H9 (cell line): Measurements from ENCODE around the gene CEP164. TPM values are rescaled to one million over a fixed set of nuclear protein-coding genes. Genes with fewer than 3 reads are reported as not detected.

Experiments
- DNase-seq: peaks from one replicate; pipeline ENCODE4 v3.0.0-alpha.2; 2017
- H2AFZ ChIP-seq: one replicate; pipeline ENCODE4 v1.6.1; 2013; ENCODE audit warnings: mild to moderate bottlenecking, low read length, control low read depth, moderate library complexity
- H2AK5ac ChIP-seq: 2 replicates; pipeline ENCODE4 v1.6.1; 2013; ENCODE audit warnings: low read length, control low read depth, mixed read lengths; ENCODE audit not compliant: insufficient read length
- H2BK120ac ChIP-seq: one replicate; pipeline ENCODE4 v1.6.1; 2013; ENCODE audit warnings: low read depth, mild to moderate bottlenecking, low read length, control low read depth, inconsistent platforms; ENCODE audit not compliant: poor library complexity, severe bottlenecking
- H2BK12ac ChIP-seq: 2 replicates; pipeline ENCODE4 v1.6.1; 2013; ENCODE audit warnings: low read length, control low read depth, mixed read lengths, low read depth; ENCODE audit not compliant: insufficient read length
- H2BK15ac ChIP-seq: 2 replicates; pipeline ENCODE4 v1.6.1; 2013; ENCODE audit warnings: low read depth, low read length, control low read depth
- H2BK20ac ChIP-seq: one replicate; pipeline ENCODE4 v1.6.1; 2013; ENCODE audit warnings: low read depth, mild to moderate bottlenecking, low read length, control low read depth, inconsistent platforms; ENCODE audit not compliant: poor library complexity, severe bottlenecking
- H2BK5ac ChIP-seq: 2 replicates; pipeline ENCODE4 v1.6.1; 2013; ENCODE audit warnings: low read length, control low read depth, mixed read lengths; ENCODE audit not compliant: insufficient read length
- H3K14ac ChIP-seq: 2 replicates; pipeline ENCODE4 v1.6.1; 2013; ENCODE audit warnings: low read length, control low read depth; ENCODE audit not compliant: insufficient read depth
- H3K18ac ChIP-seq: 2 replicates; pipeline ENCODE4 v1.6.1; 2013; ENCODE audit warnings: low read depth, mild to moderate bottlenecking, mixed read lengths, low read length, control low read depth; ENCODE audit not compliant: insufficient read length
- H3K23ac ChIP-seq: 2 replicates; pipeline ENCODE4 v1.6.1; 2013; ENCODE audit warnings: low read length, control low read depth, mixed read lengths, low read depth; ENCODE audit not compliant: insufficient read length
- H3K23me2 ChIP-seq: 2 replicates; pipeline ENCODE4 v1.6.1; 2013; ENCODE audit warnings: low read depth, mild to moderate bottlenecking, mixed read lengths, low read length, control low read depth; ENCODE audit not compliant: insufficient read length, poor library complexity, severe bottlenecking
- H3K27ac ChIP-seq: 2 replicates; pipeline ENCODE4 v1.5.1; 2013; ENCODE audit warnings: low read length, control low read depth, mixed read lengths, low read depth; ENCODE audit not compliant: insufficient read length
- H3K27me3 ChIP-seq: 2 replicates; pipeline ENCODE4 v1.6.1; 2013; ENCODE audit warnings: low read length, control low read depth, inconsistent platforms; ENCODE audit not compliant: insufficient read depth
- H3K4ac ChIP-seq: 2 replicates; pipeline ENCODE4 v1.6.1; 2013; ENCODE audit warnings: low read depth, mild to moderate bottlenecking, control low read depth, inconsistent platforms, low read length, moderate library complexity
- H3K4me1 ChIP-seq: 2 replicates; pipeline ENCODE4 v1.6.1; 2013; ENCODE audit warnings: low read length, control low read depth, inconsistent platforms; ENCODE audit not compliant: insufficient read depth
- H3K4me2 ChIP-seq: 2 replicates; pipeline ENCODE4 v1.6.1; 2013; ENCODE audit warnings: low read length, control low read depth, mixed read lengths; ENCODE audit not compliant: insufficient read length, insufficient read depth
- H3K56ac ChIP-seq: 2 replicates; pipeline ENCODE4 v1.6.1; 2013; ENCODE audit warnings: low read depth, mild to moderate bottlenecking, mixed read lengths, low read length, control low read depth; ENCODE audit not compliant: insufficient read length
- H3K79me1 ChIP-seq: 2 replicates; pipeline ENCODE4 v1.6.1; 2013; ENCODE audit warnings: low read depth, mild to moderate bottlenecking, moderate library complexity, low read length, control low read depth, inconsistent platforms; ENCODE audit not compliant: insufficient read depth, poor library complexity, severe bottlenecking
- H3K79me2 ChIP-seq: 2 replicates; pipeline ENCODE4 v1.6.1; 2013; ENCODE audit warnings: low read length, control low read depth, inconsistent platforms; ENCODE audit not compliant: insufficient read depth
- H3K9ac ChIP-seq: 2 replicates; pipeline ENCODE4 v1.6.1; 2013; ENCODE audit warnings: low read length, control low read depth, mixed read lengths; ENCODE audit not compliant: insufficient read length; ENCODE audit errors: extremely low read depth
- H3K9me3 ChIP-seq: one replicate; pipeline ENCODE4 v1.6.1; 2013; ENCODE audit warnings: low read depth, low read length, inconsistent platforms; ENCODE audit not compliant: control insufficient read depth
- H3T11ph ChIP-seq: one replicate; pipeline ENCODE4 v1.6.1; 2013; ENCODE audit warnings: mild to moderate bottlenecking, low read length, control low read depth, inconsistent platforms
- H4K20me1 ChIP-seq: one replicate; pipeline ENCODE4 v1.6.1; 2013; ENCODE audit not compliant: control insufficient read depth, insufficient read length, insufficient read depth
- H4K5ac ChIP-seq: 2 replicates; pipeline ENCODE4 v1.6.1; 2013; ENCODE audit warnings: low read depth, mild to moderate bottlenecking, mixed read lengths, low read length, control low read depth; ENCODE audit not compliant: insufficient read length
- H4K8ac ChIP-seq: replicated peaks from 2 replicates; pipeline ENCODE4 v1.6.1; 2013; ENCODE audit warnings: low read length, control low read depth, mixed read lengths, low read depth; ENCODE audit not compliant: insufficient read length
- H4K91ac ChIP-seq: 2 replicates; pipeline ENCODE4 v1.6.1; 2013; ENCODE audit warnings: low read depth, mild to moderate bottlenecking, moderate library complexity, mixed read lengths, low read length, control low read depth; ENCODE audit not compliant: insufficient read length
- H3K27ac Mint-ChIP-seq, 3 experiments: 2 replicates in 2 of 3; 3 replicates in 1 of 3; pipeline ENCODE4 v1.8.0; 2020 to 2021; ENCODE audit warnings: mixed read lengths in 3 of 3, mild to moderate bottlenecking in 1 of 3, moderate library complexity in 1 of 3
- H3K27me3 Mint-ChIP-seq: 2 replicates; pipeline ENCODE4 v1.8.0; 2021; ENCODE audit warnings: low read depth, mild to moderate bottlenecking, moderate library complexity, mixed read lengths
- H3K36me3 Mint-ChIP-seq, 3 experiments: 2 replicates in 2 of 3; 3 replicates in 1 of 3; pipeline ENCODE4 v1.8.0; 2020 to 2021; ENCODE audit warnings: low read depth in 3 of 3, mixed read lengths in 3 of 3; ENCODE audit not compliant: insufficient read depth in 1 of 3
- H3K4me1 Mint-ChIP-seq, 2 experiments: 2 replicates each; pipeline ENCODE4 v1.8.0; 2020; ENCODE audit warnings: mixed read lengths in 2 of 2
- H3K4me3 Mint-ChIP-seq, 2 experiments: 2 replicates in 1 of 2; 3 replicates in 1 of 2; pipeline ENCODE4 v1.8.0; 2020 to 2021; ENCODE audit warnings: mild to moderate bottlenecking in 2 of 2, mixed read lengths in 2 of 2, moderate library complexity in 1 of 2
- H3K9me3 Mint-ChIP-seq, 2 experiments: 2 replicates in 1 of 2; 3 replicates in 1 of 2; pipeline ENCODE4 v1.8.0; 2020; ENCODE audit warnings: mild to moderate bottlenecking in 2 of 2, mixed read lengths in 2 of 2, moderate library complexity in 1 of 2
- CTCF ChIP-seq: fragments of 200-600 bp; sonication (generic); conservative IDR thresholded peaks from 3 replicates; pipeline ENCODE4 v1.8.0; 2021; ENCODE audit warnings: antibody characterized with exemption, mild to moderate bottlenecking
- WGBS: extraction: QIAGEN DNeasy Blood & Tissue Kit; methylation state at CpG from one replicate; pipeline ENCODE4 v1.1.7; 2013; ENCODE audit warnings: missing lambda C conversion rate, low lambda C conversion rate, mixed read lengths; ENCODE audit not compliant: insufficient read length; ENCODE audit errors: extremely low coverage; 5-methylcytosine and 5-hydroxymethylcytosine counted together
- total RNA-seq: library from RNA; stranded (reverse); gene quantifications from 2 replicates; pipeline ENCODE4 v1.2.1, GENCODE V29; 2021

CEP164 gene
- total RNA-seq, 1 experiment from 2014 or later, result 24.9 TPM

GRCh38 chr11:117459123-117459978, 131.7 kb downstream of the CEP164 start:
- H3K27me3 Mint-ChIP-seq, result peaks cover 8% of the 10 kb centered on the region
- Histone ChIP-seq H3K14ac (peak overlapping the region; percentile 18; the same call in 1 of the 2 replicates), H3K4me1 (no peaks in the 10 kb centered on the region), H4K20me1 (peaks cover 2% of the 10 kb centered on the region), H3K9me3 (no peaks in the 10 kb centered on the region), H3K9ac (no peak overlapping the region), H4K5ac (no peak overlapping the region), H3K23me2 (no peaks in the 10 kb centered on the region), H2AFZ (no peak overlapping the region), H3K23ac (no peak overlapping the region), H2AK5ac (no peak overlapping the region), H3K79me2 (no peaks in the 10 kb centered on the region), H3K56ac (no peak overlapping the region), H3T11ph (no peak overlapping the region), H3K4ac (no peak overlapping the region), H3K18ac (no peak overlapping the region), H3K27me3 (no peaks in the 10 kb centered on the region), H2BK5ac (no peak overlapping the region), H4K8ac (no peak overlapping the region), H2BK120ac (no peak overlapping the region), H3K27ac (no peak overlapping the region), H2BK15ac (no peak overlapping the region), H4K91ac (no peak overlapping the region), H2BK20ac (no peak overlapping the region), H3K4me2 (no peak overlapping the region), H3K79me1 (no peaks in the 10 kb centered on the region), H2BK12ac (no peak overlapping the region)
- no peak overlapping the region for H3K4me3 Mint-ChIP-seq
- DNase-seq, result no peak
- H3K9me3 Mint-ChIP-seq, result peaks cover 6 to 8% of the 10 kb centered on the region in 2 experiments
- H3K4me1 Mint-ChIP-seq, result peaks cover 8 to 18% of the 10 kb centered on the region in 2 experiments
- peaks cover 0 to 8% (median 3%) of the 10 kb centered on the region in 3 experiments; a peak in 3 of 7 replicates for H3K36me3 Mint-ChIP-seq
- peak overlapping the region in 2 of 3 experiments; percentile 18 to 91; a peak in 2 of 7 replicates for H3K27ac Mint-ChIP-seq
- WGBS, result 100% methylated on average over 3 of the region's 16 CpGs
- no peak for TF ChIP-seq CTCF
